Smooth muscle cell of the brain vasculature (primary cell): ENCODE data around the gene LCORL.
"Not testable (repeated sequence)": the region's sequence is repeated elsewhere in the genome, so short reads cannot be mapped to it uniquely, and the experiment has no call there.

Experiments used
- DNase-seq: peaks from one replicate; pipeline ENCODE4 v3.0.0-alpha.2; 2012; ENCODE audit warnings: low read depth, low spot score

LCORL gene

DNA sequence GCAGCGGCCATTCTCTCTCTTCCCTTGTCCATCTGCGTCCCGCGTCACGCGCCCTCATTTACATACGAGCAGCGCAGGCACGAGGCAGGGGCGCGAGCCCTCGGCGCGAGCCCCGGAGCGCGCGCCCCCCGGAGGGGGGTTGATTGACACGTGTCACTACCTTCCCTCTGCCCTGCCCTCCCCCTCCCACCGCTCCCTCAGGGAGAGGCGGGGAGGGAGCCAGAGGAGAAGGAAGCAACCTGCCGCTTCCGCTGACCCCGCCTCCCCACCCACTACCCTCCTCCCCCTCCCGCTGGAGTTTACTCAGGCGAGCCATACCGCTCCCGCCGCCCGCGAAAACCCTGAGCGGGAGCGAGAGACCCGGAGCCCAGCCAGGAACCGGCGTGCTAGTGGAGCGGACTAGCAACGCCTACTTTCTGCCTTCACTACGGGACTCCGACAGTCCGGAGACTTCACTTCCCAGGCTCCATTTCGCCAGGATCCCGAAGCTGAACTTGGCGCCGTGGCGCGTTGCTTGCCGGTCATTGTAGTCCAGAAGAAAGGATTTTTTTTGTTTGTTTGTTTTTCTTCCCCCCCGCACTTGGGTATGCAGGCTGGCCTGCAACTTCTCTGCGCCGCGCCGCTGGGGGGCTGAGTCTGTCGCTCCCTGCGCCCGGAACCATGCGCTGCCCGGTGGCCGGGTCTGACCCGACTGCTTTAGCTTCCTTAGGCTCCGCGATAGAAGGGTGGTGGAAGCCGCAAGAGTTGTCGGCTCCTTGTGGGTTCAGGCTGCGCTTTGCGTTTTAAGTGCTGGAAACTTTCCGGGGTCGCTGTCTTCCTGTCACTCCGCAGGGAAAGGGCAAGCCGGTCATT, at the start of gene LCORL:
Gene LCORL, minus strand, starts transcription at position 36 of the 852 bp plus-strand sequence. Its CDS starts 4 bp downstream, at position 32.
- DNase-seq, result peak; percentile 92

DNA sequence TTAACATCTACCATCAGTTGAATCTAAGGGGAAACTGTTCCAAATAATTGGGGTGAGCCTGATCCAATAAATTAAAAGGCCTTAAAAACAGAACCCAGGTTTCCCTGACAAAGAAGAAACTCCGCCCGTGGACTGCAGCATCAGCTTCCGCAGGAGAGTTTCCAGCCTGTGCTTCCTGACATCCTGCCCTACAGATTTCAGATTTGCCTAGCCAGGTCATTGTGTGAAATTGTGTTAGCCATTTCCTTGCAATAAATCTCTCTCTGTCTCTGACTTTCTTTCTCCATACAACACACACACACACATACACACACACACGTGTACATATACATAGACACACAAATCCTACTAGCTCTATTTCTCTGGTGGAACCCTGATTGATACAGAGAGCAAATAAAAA, 48.3 kb upstream of the LCORL start:
- no peak for DNase-seq

DNA sequence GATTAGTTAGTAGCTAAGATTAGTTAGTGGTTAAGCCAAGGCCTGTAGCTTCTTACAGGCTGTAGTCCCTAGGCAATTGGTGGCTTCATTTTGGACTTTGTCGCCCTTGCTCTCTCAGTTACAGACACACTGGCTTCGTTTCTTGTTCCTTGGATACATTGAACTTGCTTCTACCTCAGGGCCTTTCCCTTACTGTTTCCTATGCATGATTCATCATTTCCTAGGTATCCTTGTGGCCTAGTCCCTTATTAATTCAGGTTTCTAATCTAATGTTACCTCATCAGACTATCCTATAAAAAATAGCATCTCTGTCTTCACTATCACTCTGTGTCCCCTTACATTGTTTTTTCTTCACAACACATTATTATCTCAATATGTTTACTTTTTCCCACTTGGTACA, 45.5 kb upstream of the LCORL start:
- no peak for DNase-seq

DNA sequence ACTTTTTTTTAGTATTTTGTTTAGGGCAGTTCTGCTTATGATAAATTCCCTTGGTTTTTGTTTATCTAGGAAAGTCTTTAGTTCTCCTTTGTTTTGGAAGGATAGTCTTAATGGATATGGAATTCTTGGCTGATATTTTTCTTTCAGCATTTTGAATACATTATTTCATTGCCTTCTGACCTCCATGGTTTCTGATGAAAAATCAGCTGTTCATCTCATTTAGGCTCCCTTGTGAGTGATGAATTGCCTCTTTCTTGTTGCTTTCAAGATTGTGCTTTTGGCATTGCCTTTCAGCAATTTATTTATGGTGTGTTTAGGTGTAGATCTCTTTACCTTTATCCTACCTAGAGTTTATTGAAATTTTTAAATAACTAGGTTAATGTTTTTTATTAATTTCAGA, 41.5 kb upstream of the LCORL start:
- no peak for DNase-seq

DNA sequence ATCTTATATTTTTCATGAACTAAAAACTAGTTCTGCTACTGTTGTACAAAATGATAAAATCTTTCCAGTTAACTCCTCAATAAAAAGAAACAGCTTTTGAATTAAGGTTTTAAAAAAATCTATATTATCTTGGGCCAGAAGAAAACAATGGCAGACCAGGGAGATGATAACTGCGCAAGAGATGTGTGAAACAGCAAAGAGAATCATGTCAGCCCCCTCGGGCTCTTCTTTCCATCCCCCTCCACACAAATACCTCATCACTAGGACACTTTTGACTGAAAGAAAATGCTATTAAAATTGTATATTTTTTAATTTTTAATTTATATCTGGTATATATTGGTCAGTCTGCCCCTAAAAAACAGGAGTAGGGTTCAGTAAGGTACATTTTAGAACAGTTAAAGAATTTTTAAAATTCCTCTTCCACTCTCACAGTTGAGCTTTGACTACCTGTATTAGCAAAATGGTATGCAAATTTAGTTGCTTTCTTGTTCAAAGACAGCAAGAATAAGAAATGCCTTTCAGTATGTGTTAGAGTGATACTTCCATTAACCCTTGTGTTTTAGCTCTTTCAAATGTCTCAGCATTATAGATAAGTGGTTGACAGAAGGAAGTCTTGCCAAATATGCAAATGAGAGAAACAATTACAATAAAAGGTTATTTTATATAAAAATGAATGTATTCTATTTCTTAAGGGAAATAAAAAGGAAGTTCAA, 36.4 kb upstream of the LCORL start:
- no peak for DNase-seq

DNA sequence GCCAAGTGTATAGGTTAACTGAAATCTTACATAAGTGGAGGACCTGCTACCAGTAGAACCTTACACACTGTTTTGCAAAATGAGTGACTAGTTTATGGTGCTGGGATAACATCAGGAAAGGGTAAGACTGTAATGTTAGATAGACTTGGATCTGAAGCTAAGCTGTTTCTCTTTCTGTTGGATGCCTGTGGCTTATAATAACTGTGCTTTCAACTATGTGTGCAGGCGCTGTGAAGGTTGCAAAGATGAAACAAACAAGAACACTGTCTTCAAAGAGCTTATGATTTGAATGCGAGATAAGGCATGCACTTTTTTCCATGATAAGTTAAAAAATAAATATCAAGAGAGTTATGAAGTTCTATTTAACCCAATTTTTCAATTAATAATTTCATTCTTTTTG, 34.5 kb upstream of the LCORL start:
- no peak for DNase-seq

DNA sequence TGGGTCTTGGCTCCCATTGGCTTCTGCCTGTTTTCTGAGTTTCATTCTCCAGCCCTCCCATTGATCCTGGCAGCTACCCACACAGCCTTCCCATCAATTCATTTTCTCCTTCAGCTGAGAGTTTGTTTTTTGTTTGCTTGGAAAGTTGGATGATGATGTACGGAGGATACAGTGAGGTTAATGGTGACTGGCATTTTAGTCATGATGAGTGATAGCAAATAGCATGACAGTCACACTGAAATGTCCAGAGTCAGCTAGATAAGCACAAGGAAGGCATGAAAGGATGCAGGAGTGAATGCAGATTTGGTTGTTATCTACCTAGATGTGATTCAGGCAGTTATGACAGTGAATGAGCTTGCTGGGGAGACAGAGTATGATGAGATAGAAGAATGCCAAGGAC, 30.6 kb upstream of the LCORL start:
- DNase-seq, result no peak

DNA sequence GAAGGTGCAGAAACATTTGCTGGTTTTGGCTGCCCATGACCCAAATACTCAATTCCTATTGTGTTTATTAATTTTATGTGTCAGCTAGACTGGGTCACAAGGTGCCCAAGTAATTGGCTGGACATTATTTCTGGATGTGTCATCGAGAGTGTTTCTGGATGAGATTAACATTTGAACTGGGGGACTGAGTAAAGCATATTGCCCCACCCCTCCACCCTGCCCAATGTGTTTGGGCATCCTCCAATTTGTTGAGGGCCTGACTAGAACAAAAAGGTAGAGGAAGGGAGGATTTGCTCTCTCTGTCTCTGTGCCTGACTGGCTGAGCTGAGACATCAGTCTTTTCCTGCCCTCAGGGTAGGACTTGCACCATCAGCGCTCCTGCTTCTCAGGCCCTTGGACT, 29.7 kb upstream of the LCORL start:
- no peak for DNase-seq

DNA sequence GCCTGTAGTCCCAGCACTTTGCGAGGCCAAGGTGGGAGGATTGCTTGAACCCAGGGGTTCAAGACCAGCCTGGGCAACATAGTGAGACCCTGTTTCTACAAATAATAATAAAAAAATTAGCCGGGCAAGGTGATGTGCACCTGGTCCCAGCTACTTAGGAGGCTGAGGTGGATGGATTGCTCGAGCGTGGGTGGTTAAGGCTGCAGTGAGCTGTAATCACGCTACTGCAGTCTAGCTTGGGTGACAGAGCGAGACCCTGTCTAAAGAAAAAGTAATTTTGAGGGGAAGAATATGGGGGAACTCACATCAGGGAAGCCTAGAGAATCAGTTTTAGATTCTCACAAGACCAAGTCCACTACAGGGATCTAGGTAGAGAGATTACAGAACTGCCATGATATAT, 28.9 kb upstream of the LCORL start:
- no peak for DNase-seq

DNA sequence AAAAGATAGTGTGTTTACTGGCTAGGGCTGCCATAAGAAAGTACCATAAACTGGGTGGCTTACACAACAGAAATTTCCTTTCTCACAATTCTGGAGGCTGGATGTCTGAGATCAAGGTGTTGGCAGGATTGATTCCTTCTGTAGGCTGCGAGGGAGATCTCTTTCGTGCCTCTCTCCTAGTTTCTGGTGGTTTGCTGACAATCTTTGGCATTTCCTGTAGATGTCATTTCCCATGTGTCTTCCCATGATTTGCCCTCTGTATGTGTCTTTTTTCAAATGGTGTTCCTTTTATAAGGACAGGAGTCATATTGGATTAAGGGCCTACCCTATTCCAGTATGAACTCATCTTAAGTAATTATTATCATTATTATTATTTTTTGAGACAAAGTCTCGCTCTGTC, 27.9 kb upstream of the LCORL start:
- no peak for DNase-seq

DNA sequence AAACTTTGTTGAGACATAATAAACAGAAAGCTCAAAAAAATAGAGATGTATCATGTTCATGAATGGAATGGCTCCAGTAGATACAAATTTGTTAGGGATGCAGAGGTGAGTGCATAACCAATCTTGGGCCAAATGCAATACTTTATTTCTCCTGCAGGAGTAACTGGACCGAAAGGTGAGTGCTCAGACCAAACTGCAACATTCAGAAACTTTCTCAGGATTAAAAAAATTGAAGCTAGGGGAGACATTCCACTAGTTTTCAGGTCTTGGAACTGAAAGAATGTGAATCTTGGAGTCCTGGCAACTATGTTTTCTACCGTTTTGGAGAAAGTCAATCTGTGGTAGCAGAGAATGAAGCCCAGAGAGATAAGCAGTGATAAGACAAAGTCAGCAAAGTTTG, 21.2 kb upstream of the LCORL start:
- no peak for DNase-seq

DNA sequence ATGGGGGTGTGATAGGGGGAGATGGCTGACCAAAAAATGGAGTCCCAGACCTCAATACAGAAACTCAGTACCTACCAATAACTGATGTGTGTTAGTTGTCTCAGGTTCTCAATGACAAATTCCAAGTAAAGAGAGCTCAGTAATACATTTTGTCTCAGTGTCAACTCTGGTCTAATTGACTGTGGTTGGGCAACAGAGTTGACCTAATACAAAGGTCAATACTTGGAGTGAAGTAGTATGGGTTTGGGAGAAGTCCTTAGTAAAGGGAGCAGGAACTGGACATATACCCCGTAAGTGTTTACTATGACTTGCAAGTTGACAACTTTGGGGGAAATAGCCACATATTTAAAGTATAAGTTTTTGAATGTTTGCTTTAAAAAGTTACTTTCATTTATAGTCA, 20.5 kb upstream of the LCORL start:
- DNase-seq, result no peak

DNA sequence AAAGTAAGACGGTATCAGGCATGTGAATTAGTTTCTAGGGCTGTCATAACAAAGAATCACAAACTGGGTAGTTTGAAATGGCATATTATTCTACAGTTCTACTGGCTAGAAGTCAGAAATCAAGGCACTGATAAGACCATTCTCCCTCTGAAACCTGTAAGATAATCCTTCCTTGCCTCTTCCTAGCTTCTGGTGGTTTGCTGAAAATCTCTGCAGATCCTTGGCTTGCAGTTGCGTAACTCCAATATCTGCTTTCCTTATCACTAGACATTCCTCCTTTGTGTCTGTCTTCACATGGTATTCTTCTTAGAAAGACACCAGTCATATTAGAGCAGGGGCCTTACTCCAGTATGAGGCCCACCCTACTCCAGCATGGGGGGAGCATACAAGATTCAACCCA, 19.6 kb upstream of the LCORL start:
- no peak for DNase-seq

DNA sequence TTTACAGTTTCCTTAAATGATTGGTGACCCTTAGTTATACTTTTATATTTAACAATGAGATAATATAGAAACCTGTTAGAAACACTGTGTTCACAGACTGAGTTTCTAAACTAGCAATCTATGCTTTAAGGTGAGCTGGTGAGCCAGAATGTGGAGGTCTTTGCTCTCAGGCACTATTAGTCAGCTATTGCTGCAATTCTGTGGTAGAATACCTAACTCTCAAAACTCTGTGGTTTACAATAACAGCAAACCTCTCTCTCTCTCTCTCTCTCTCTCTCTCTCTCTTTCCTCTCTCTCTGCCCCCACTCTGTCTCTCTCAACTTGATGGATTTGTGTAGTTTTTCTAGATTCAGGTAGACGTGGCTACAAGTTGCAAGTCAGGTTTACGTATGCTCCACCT, 17.6 kb upstream of the LCORL start:
- DNase-seq, result no peak

DNA sequence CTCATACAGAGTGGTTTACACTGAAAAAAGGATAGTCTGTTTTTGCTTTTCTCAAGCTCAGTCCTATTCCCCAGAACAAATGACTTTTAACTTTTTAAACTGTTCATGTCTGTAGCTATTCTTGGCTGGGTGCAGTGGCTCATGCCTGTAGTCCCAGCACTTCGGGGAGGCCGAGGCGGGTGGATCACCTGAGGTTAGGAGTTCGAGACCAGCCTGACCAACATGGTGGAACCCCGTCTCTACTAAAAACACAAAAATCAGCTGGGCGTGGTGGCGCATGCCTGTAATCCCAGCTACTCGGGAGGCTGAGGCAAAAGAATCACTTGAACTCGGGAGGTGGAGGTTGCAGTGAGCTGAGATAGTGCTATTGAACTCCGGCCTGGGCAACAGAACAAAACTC, 14.8 kb upstream of the LCORL start:
- DNase-seq, result not testable (repeated sequence)

DNA sequence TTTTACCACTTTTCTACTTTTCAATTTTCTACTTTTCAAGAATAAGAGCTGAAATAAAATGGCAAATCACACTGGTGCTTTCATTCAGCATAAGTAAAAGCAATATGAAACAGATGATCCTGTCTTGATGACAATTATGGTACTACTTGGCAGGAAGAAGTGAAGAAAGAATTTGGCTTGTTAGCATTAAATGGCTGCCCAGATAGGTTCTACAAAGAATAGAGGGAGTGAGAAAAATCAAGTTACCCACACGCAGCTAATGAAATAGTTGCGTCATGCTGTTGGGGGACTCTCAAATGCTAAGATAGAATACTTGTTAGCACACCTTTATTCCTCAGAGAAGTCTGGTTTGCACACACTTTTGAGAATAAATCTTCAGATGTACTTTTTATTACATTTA, 12.5 kb upstream of the LCORL start:
- DNase-seq, result no peak

DNA sequence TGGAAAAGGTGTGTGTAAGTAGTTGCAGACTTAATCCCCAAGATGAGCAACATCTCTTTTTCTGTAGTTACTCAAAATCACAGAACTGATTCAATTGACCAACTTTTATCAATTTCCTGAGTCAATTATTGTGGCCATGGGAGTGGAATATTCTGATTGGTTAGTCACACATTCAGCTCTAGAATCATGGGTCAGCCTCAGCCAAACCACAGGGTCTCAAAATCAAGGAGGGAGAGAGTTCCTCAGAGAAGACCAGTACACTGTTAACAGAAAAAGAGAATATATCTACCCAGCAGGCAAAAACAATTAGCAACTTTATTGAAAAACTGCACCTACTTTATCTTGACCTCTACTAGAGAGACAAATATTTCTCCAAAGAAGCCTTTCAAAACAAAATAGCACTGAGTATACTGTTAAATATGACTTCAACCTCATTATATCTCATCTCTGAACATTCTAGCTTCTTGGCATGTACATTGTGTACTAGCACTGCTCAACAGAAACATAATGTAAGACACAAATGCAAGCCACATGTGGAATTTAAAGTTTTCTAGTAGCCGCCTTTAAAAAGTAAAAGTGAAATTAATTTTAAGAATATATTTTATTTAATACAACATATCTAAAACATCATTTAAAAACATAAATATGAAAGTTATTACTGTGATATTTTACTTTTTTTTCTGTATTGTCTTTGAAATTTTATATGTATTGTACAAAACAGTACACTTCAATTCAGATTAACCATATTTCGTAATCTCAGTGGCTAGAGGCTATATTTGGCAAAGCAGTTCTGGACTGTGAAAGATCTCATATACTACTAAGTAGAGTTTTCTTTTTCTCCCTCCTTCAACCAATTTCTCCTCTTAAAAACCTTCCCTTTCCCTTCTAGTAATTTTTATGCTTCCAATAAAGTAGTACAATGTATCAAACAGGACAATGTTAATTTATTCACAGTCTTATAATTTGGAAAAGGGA, 11.8 kb upstream of the LCORL start:
- no peak for DNase-seq

DNA sequence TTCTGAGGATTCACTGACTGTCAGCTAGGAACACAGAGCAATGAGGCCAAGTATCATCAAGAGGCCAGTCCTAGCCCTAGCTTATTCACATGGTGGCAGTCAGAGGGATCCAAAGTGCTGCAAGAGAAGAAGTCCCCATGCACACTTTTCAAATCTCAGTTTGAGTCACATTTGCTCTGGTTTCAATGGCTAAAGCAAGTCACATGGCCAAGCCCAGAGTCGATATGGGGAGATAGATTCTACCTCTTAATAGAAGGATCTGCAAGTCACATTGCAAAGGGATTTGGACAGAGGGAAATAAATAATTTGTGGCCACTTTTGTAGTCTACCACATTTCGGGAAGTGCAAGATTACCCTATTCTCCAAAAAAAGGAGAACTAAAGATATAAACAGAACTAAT, 3.7 kb upstream of the LCORL start:
- DNase-seq, result no peak

DNA sequence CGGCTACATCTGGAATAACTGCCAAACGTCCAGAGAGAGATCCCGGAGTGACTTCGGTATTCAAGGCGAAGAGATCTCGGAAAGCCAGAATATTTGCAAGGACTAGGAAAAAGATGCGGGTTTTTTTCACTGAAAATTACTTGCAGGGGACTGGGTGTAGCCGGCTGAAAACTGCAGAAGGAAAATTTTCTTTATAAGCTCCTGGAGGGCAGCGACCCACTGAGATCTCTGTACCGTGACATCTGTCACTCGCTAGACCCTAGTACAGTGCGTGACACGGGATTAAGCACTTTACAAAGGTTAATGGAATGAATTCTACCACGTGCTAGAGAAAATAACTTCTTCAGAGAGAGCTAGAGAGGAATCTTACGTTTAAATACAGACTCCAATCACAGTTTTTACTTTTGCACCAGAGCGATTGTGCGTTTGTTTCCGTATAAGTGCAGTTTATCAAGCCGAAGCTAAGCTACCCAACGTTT, 1.1 kb upstream of the LCORL start:
- DNase-seq, result no peak

DNA sequence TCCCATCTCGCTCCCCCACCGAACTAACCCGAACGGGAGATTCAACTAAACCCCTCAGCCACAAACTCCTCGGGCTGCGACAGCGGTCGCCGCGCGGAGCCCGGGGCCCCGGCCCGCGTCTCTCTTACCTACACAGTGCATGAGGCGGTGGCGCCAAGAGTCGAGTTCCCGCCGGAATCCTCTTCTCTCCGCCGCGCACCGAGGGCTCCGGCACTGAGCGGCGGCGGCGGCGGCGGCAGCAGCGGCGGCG, 160 bp downstream of the LCORL start:
- no peak for DNase-seq

DNA sequence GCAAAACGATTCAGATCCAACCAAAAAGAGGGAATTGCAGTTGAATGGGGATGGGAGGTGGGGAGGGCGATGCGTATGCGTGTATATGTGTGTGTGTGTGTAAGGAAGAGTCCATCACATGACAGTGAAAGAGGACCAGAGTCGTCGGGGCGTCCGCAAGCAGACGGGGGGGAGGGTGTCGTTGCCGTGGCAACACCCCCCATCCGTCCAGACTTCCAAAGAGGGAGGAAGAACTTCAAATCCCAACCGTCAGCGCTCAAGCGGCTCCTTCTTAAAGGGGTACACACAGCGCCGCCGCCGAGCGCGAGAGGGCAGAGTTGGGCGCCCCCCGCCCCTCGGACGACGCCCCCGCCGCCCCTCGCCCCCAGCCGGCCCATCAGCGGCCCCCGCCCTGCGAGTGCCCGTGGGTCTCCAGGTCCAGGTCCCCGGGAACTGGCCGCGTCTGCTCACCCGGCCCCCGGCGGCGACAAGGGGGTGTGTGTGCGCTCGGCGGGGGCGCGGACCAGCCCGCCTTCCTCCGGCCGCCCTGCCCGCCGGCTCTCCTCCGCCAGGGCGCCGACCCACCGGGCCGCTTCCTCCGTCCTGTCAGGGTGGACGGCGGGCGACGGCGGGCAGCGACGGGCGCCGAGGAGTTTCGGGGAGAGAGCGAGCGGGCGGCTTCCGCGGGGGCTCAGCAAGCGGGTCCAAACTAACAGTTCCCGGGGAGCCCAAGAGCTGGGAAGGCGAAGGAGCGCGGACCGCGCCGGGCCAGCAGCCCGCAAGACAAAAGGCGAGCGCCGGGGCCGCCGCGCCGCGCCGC, 685 bp downstream of the LCORL start:
- peak; percentile 41 for DNase-seq
